HepG2 (cell line): ENCODE results near the gene PLA2R1. TPM values are rescaled to one million over a fixed set of nuclear protein-coding genes. Genes with fewer than 3 reads are reported as not detected.

ENCODE experiments used
- ATAC-seq: fragments of 200-7000 bp; cut with Tn5 transposase; 3 replicates; pipeline ENCODE4 v1.9.1; 2020; ENCODE audit warnings: mild to moderate bottlenecking, moderate library complexity
- BruUV-seq: library from RNA; stranded (reverse); fragments of 400-500 nt; replicated peaks from 2 replicates; lab custom pipeline; 2021; lab: Mats Ljungman, UMichigan
- CTCF ChIA-PET: fragments of 300-600 bp; formaldehyde crosslinking; extraction: SDS; loops from one replicate; lab custom pipeline; 2021; ENCODE audit warnings: low total read pairs, inconsistent platforms, low intra/inter-chr PET ratio; lab: Yijun Ruan, JAX
- POLR2A ChIA-PET: fragments of 350-600 bp; sonication (Branson Sonifier 250); formaldehyde crosslinking; loops from one replicate; lab custom pipeline; 2020; ENCODE audit warnings: antibody characterized with exemption, inconsistent platforms; lab: Yijun Ruan, JAX
- DNase-seq: peaks from one replicate; pipeline ENCODE4 v3.0.0-alpha.2; 2015; ENCODE audit warnings: low spot score
- FAIRE-seq: peaks from 3 replicates; lab custom pipeline; 2011; peaks lifted over from hg19 to GRCh38; lab: Jason Lieb, UNC
- H2AFZ ChIP-seq: one replicate; pipeline ENCODE4 v1.6.1; 2011; ENCODE audit warnings: low read length, inconsistent platforms
- H3K27ac ChIP-seq: fragments of 300-600 bp; 3 replicates; pipeline ENCODE4 v1.8.0; 2011; ENCODE audit warnings: mixed run types, mild to moderate bottlenecking, mixed read lengths, low read length, inconsistent platforms; ENCODE audit not compliant: insufficient read depth; ENCODE audit errors: extremely low read length
- H3K27me3 ChIP-seq, 2 experiments: fragments of 200-600 bp in 1 of 2; 2 replicates in 1 of 2; 3 replicates in 1 of 2; pipeline versions ENCODE4 v1.6.0 to v1.8.0; 2011; ENCODE audit warnings: low read length in 2 of 2, mild to moderate bottlenecking in 2 of 2, moderate library complexity in 2 of 2, inconsistent platforms in 1 of 2; ENCODE audit not compliant: insufficient read depth in 2 of 2, control insufficient read depth in 1 of 2
- H3K36me3 ChIP-seq, 2 experiments: fragments of 200-600 bp in 1 of 2; replicated peaks in 1 of 2; 2 replicates in 1 of 2; 3 replicates in 1 of 2; pipeline versions ENCODE4 v1.5.1 to v1.8.0; 2011; ENCODE audit warnings: low read length in 2 of 2, inconsistent platforms in 1 of 2; ENCODE audit not compliant: insufficient read depth in 2 of 2, control insufficient read depth in 1 of 2
- H3K4me1 ChIP-seq: 2 replicates; pipeline ENCODE4 v1.5.1; 2012; ENCODE audit warnings: low read length, inconsistent platforms; ENCODE audit not compliant: insufficient read depth
- H3K4me2 ChIP-seq: 2 replicates; pipeline ENCODE4 v1.6.0; 2011; ENCODE audit warnings: low read depth, low read length, inconsistent platforms
- H3K4me3 ChIP-seq, 3 experiments: fragments of 200-600 bp in 1 of 3; sonication (generic), shearing (Covaris generic) in 1 of 3; replicated peaks in 1 of 3; 2 replicates each; pipeline ENCODE4 v1.5.1; 2011 to 2016; ENCODE audit warnings: low read length in 3 of 3, inconsistent platforms in 2 of 3, low read depth in 2 of 3, mild to moderate bottlenecking in 2 of 3, control low read depth in 1 of 3, mixed read lengths in 1 of 3; ENCODE audit not compliant: insufficient read depth in 1 of 3
- H3K79me2 ChIP-seq: one replicate; pipeline ENCODE4 v1.6.1; 2011; ENCODE audit warnings: low read length, inconsistent platforms; ENCODE audit not compliant: insufficient read depth
- H3K9ac ChIP-seq: 2 replicates; pipeline ENCODE4 v1.6.0; 2011; ENCODE audit warnings: mild to moderate bottlenecking, low read depth, low read length, inconsistent platforms; ENCODE audit not compliant: insufficient read depth
- H3K9me3 ChIP-seq: 2 replicates; pipeline ENCODE4 v1.5.1; 2012; ENCODE audit warnings: mild to moderate bottlenecking, low read length
- H4K20me1 ChIP-seq: 2 replicates; pipeline ENCODE4 v1.6.0; 2011; ENCODE audit warnings: inconsistent platforms, mild to moderate bottlenecking, low read length, moderate library complexity; ENCODE audit not compliant: insufficient read depth
- CBFB ChIP-seq: sonication (generic); formaldehyde crosslinking; IDR thresholded peaks from 2 replicates; pipeline ENCODE4 v1.4.0; 2020; ENCODE audit warnings: missing genetic modification reagents
- FOXA1 ChIP-seq, 2 experiments: fragments of 450-650 bp in 1 of 2; sonication (generic) in 1 of 2; formaldehyde crosslinking in 1 of 2; IDR thresholded peaks; 2 replicates each; pipeline versions ENCODE4 v1.4.0 to v1.6.1; 2016 to 2020; ENCODE audit warnings: missing genetic modification reagents in 1 of 2
- MAZ ChIP-seq, 2 experiments: sonication (generic) in 1 of 2; formaldehyde crosslinking in 1 of 2; IDR thresholded peaks; 2 replicates each; pipeline versions ENCODE4 v1.5.0 to v1.6.1; 2012 to 2020; ENCODE audit warnings: low read depth in 2 of 2, mild to moderate bottlenecking in 2 of 2, borderline replicate concordance in 1 of 2, improper control_type of control experiment in 1 of 2, low read length in 1 of 2, missing genetic modification reagents in 1 of 2, moderate library complexity in 1 of 2
- MTA1 ChIP-seq: sonication (generic); formaldehyde crosslinking; IDR thresholded peaks from 2 replicates; pipeline ENCODE4 v1.4.0; 2020; ENCODE audit warnings: missing genetic modification reagents, mild to moderate bottlenecking, borderline replicate concordance
- MXD4 ChIP-seq: IDR thresholded peaks from 2 replicates; pipeline ENCODE4 v1.6.1; 2016; ENCODE audit warnings: mild to moderate bottlenecking, missing biosample characterization, missing genetic modification reagents
- NFYC ChIP-seq: IDR thresholded peaks from 2 replicates; pipeline ENCODE4 v1.6.1; 2016; ENCODE audit warnings: missing genetic modification reagents, missing compliant biosample characterization
- YEATS2 ChIP-seq: sonication (generic); formaldehyde crosslinking; IDR thresholded peaks from 2 replicates; pipeline ENCODE4 v1.4.0; 2020; ENCODE audit warnings: missing genetic modification reagents, borderline replicate concordance
- ZNF354B ChIP-seq: sonication (generic); formaldehyde crosslinking; IDR thresholded peaks from 2 replicates; pipeline ENCODE4 v1.8.0; 2022; ENCODE audit warnings: mild to moderate bottlenecking, missing genetic modification reagents
- ZNF546 ChIP-seq: sonication (generic); formaldehyde crosslinking; conservative IDR thresholded peaks from 2 replicates; pipeline ENCODE4 v1.8.1; 2023; ENCODE audit warnings: mild to moderate bottlenecking, missing genetic modification reagents
- ZNF556 ChIP-seq: sonication (generic); formaldehyde crosslinking; IDR thresholded peaks from 2 replicates; pipeline ENCODE4 v1.4.0; 2020; ENCODE audit warnings: mild to moderate bottlenecking, missing genetic modification reagents, borderline replicate concordance
- WGBS: methylation state at CpG from one replicate; pipeline ENCODE4 v1.1.6; 2017; ENCODE audit warnings: low lambda C conversion rate; 5-methylcytosine and 5-hydroxymethylcytosine counted together
- in situ Hi-C: cut with HindIII; loops from 2 replicates; pipeline ENCODE4 v1.10.0; 2017; ENCODE audit warnings: low pct_unique_long_range_greater_than_20kb; ENCODE audit not compliant: extremely low pct_ligation_motif_present
- intact Hi-C: fragments of 100-400 bp; cut with micrococcal nuclease; formaldehyde crosslinking; loops from one replicate; pipeline ENCODE4 v1.10.0; 2022; ENCODE audit not compliant: unreplicated experiment
- polyA plus RNA-seq, 8 experiments: library from polyadenylated mRNA; depleted of rRNA in 3 of 8; stranded (reverse) in 7 of 8; unstranded in 1 of 8; fragments of >200 nt; fragmentation: Illumina TruSeq in 4 of 8; extraction: Trizol in 4 of 8; gene quantifications; 2 replicates each; pipeline versions ENCODE4 v1.2.1 to v1.2.3, GENCODE V29; 2011 to 2016; ENCODE audit warnings: low read depth in 4 of 8, missing spikeins in 1 of 8, mixed read lengths in 1 of 8; ENCODE audit not compliant: insufficient read depth in 1 of 8
- total RNA-seq, 5 experiments: library from RNA; depleted of rRNA; stranded (reverse); fragments of >200 nt; fragmentation: Illumina TruSeq; extraction: Trizol; gene quantifications; 2 replicates each; pipeline ENCODE4 v1.2.3, GENCODE V29; 2016; ENCODE audit warnings: low read depth in 1 of 5
- TF ChIP-seq, protein P1 (sequence below): sonication (generic); formaldehyde crosslinking; IDR thresholded peaks from 2 replicates; pipeline ENCODE4 v1.4.0; 2020; ENCODE audit warnings: mild to moderate bottlenecking, missing genetic modification reagents
- TF ChIP-seq, protein P2 (sequence below): sonication (generic); formaldehyde crosslinking; IDR thresholded peaks from 2 replicates; pipeline ENCODE4 v1.9.0; 2022; ENCODE audit warnings: missing genetic modification reagents, mild to moderate bottlenecking, borderline replicate concordance
- TF ChIP-seq, protein P3 (sequence below): sonication (generic); formaldehyde crosslinking; IDR thresholded peaks from 2 replicates; pipeline ENCODE4 v1.4.0; 2020; ENCODE audit warnings: low read depth, missing genetic modification reagents

Gene PLA2R1
- total and polyA plus RNA-seq, 2 of the 13 experiments (the other 11 are each of a cell fraction or from before 2014, with no cell fraction given): not detected

DNA sequence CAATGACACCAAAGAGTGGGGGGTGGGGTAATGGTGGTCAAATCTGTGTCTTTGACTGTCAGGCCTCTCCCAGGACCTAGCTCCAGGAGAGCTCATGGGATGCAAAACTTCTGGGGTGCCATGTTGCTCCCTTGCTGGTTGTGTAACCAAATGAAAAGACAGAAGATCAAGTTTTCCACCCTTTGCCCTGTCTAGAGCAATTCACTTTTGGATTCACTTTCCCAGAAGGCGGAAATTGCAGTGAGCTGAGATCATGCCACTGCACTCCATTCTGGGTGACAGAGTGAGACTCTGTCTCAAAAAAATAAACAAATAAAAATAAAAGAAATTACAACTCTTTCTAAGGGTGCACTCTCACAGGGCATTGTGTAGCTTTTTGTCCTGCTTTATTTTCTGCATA lies 34.9 kb upstream of the PLA2R1 start (continued):
- TF ChIP-seq MAZ (IDR thresholded peaks at IDR 0.05; ENCODE audit: borderline replicate concordance, low read depth, low read length) (no peak), MAZ (CRISPR knock-in tag; IDR thresholded peaks at IDR 0.05; ENCODE audit: low read depth) (no peak)

DNA sequence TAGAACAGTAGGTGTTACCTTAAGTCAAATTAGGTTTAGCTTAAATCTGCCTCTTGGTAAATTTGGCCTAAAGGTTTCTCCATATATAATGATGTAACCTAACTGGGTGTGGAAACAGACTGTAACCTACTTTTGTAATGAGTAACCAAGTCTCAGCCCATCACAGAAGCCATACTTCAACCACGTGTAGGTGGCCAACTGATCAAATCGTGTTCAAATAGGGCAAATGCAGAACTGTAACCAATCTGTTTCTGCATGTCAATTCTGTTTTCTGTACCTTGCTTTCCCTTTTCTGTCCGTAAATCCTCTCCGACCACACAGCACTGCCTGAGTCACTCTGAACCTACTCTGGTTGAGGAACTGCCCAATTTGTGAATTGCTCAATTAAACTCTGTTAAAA lies 34.0 kb upstream of the PLA2R1 start:
- 27% methylated on average over 4 of the region's 4 CpGs for WGBS

DNA sequence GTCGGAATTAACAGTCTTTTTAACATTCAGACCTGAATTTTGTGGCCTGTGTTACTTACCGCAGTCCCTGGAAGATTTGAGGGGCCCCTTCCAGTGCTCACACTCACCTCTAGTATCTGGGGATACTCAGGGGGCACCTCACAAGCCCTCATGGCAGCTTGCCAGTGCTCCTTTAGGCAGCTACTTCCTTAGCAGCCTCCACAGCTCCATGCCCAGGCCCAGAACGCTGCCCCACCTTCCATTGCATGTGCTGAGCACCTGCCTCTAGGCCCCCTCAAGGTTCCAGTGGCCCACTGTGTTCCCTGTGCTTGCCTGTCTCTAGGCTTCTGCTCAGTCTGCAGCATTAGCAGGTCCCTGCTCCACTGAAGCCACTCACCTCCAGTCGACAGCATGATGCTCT lies 30.0 kb upstream of the PLA2R1 start:
- CTCF ChIA-PET: no interaction called here
- H3K36me3 ChIP-seq: no peaks in the 10 kb centered on the region
- H3K9me3 ChIP-seq: peaks cover 21% of the 10 kb centered on the region
- H3K79me2 ChIP-seq: no peaks in the 10 kb centered on the region
- no peaks in the 10 kb centered on the region for H4K20me1 ChIP-seq
- WGBS: 39% methylated on average over 4 of the region's 4 CpGs
- H3K4me2 ChIP-seq: no peak overlapping the region
- no peak for ATAC-seq
- intact Hi-C loops: no loop called here
- POLR2A ChIA-PET: no interaction called here
- no peaks in the 10 kb centered on the region for H3K4me1 ChIP-seq
- no peak overlapping the region for H3K4me3 ChIP-seq
- FAIRE-seq: no peak
- DNase-seq: no peak
- no peak overlapping the region for H3K27ac ChIP-seq
- H3K9ac ChIP-seq: no peak overlapping the region
- in situ Hi-C loops: no loop called here
- no TSS peak for BruUV-seq
- no peaks in the 10 kb centered on the region; a peak in 1 of 5 replicates for H3K27me3 ChIP-seq
- H2AFZ ChIP-seq: no peak overlapping the region
- TF ChIP-seq, protein P1, sequence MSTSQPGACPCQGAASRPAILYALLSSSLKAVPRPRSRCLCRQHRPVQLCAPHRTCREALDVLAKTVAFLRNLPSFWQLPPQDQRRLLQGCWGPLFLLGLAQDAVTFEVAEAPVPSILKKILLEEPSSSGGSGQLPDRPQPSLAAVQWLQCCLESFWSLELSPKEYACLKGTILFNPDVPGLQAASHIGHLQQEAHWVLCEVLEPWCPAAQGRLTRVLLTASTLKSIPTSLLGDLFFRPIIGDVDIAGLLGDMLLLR (CRISPR knock-in tag): no peak
- TF ChIP-seq, protein P2, sequence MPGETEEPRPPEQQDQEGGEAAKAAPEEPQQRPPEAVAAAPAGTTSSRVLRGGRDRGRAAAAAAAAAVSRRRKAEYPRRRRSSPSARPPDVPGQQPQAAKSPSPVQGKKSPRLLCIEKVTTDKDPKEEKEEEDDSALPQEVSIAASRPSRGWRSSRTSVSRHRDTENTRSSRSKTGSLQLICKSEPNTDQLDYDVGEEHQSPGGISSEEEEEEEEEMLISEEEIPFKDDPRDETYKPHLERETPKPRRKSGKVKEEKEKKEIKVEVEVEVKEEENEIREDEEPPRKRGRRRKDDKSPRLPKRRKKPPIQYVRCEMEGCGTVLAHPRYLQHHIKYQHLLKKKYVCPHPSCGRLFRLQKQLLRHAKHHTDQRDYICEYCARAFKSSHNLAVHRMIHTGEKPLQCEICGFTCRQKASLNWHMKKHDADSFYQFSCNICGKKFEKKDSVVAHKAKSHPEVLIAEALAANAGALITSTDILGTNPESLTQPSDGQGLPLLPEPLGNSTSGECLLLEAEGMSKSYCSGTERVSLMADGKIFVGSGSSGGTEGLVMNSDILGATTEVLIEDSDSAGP (CRISPR knock-in tag): no peak
- TF ChIP-seq ZNF354B: no peak
- TF ChIP-seq ZNF546: no peak
- TF ChIP-seq, protein P3, sequence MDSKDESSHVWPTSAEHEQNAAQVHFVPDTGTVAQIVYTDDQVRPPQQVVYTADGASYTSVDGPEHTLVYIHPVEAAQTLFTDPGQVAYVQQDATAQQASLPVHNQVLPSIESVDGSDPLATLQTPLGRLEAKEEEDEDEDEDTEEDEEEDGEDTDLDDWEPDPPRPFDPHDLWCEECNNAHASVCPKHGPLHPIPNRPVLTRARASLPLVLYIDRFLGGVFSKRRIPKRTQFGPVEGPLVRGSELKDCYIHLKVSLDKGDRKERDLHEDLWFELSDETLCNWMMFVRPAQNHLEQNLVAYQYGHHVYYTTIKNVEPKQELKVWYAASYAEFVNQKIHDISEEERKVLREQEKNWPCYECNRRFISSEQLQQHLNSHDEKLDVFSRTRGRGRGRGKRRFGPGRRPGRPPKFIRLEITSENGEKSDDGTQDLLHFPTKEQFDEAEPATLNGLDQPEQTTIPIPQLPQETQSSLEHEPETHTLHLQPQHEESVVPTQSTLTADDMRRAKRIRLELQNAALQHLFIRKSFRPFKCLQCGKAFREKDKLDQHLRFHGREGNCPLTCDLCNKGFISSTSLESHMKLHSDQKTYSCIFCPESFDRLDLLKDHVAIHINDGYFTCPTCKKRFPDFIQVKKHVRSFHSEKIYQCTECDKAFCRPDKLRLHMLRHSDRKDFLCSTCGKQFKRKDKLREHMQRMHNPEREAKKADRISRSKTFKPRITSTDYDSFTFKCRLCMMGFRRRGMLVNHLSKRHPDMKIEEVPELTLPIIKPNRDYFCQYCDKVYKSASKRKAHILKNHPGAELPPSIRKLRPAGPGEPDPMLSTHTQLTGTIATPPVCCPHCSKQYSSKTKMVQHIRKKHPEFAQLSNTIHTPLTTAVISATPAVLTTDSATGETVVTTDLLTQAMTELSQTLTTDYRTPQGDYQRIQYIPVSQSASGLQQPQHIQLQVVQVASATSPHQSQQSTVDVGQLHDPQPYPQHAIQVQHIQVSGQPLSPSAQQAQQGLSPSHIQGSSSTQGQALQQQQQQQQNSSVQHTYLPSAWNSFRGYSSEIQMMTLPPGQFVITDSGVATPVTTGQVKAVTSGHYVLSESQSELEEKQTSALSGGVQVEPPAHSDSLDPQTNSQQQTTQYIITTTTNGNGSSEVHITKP (CRISPR knock-in tag): no peak
- TF ChIP-seq MTA1: no peak
- no peak for TF ChIP-seq FOXA1 (IDR thresholded peaks at IDR 0.05)
- no peak for TF ChIP-seq FOXA1 (CRISPR knock-in tag; IDR thresholded peaks at IDR 0.05)

More for the DNA sequence above, 34.0 kb upstream of the PLA2R1 start:
- FAIRE-seq (no peak), ATAC-seq (no peak), DNase-seq (no peak)
- Histone ChIP-seq H3K4me1 (no peaks in the 10 kb centered on the region), H4K20me1 (no peaks in the 10 kb centered on the region), H3K9me3 (no peaks in the 10 kb centered on the region), H3K27me3 (no peaks in the 10 kb centered on the region), H3K4me2 (no peak overlapping the region), H3K9ac (no peak overlapping the region), H3K36me3 (no peaks in the 10 kb centered on the region), H3K4me3 (no peak overlapping the region), H3K27ac (no peak overlapping the region), H2AFZ (no peak overlapping the region), H3K79me2 (no peaks in the 10 kb centered on the region)
- TF ChIP-seq MXD4 (no peak), ZNF556 (CRISPR knock-in tag) (no peak), CBFB (no peak), YEATS2 (CRISPR knock-in tag) (no peak), NFYC (CRISPR knock-in tag) (no peak)
- ChIA-PET POLR2A (no interaction called here), CTCF (no interaction called here)
- intact Hi-C loops (no loop called here), in situ Hi-C loops (no loop called here)
- no TSS peak for BruUV-seq
